ENCODE results near the gene GMPS.
"Not testable (repeated sequence)": the region's sequence is repeated elsewhere in the genome, so short reads cannot be mapped to it uniquely, and the experiment has no call there.

Gene GMPS

DNA sequence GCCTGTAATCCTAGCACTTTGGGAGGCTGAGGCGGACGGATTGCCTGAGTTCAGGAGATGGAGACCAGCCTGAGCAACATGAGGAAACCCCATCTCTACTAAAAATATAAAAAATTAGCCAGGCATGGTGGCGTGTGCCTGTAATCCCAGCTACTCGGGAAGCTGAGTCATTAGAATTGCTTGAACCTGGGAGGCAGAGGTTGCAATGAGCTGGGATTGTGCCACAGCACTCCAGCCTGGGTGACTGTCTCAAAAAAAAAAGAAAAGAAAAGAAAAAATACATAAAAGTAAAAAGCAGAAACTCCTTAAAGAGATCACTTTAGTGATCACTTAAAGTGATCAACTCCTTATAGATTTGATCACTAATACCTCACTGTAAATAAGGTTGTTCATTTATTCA is 78.0 kb downstream of the GMPS start:
- no peak for DNase-seq (ENCODE audit: extremely low spot score)
- ChIA-PET POLR2A (no interaction called here), CTCF (interaction anchor here (1.2 to 1.4 kb wide), 2 partner anchors 10 to 11 kb away, joined by 3 to 7 read pairs; no protein-coding TSS in a partner anchor)
- TF ChIP-seq CTCF (IDR thresholded peaks at IDR 0.05; ENCODE audit: control extremely low read depth, extremely low read depth, low read depth, missing control alignments): no peak

DNA sequence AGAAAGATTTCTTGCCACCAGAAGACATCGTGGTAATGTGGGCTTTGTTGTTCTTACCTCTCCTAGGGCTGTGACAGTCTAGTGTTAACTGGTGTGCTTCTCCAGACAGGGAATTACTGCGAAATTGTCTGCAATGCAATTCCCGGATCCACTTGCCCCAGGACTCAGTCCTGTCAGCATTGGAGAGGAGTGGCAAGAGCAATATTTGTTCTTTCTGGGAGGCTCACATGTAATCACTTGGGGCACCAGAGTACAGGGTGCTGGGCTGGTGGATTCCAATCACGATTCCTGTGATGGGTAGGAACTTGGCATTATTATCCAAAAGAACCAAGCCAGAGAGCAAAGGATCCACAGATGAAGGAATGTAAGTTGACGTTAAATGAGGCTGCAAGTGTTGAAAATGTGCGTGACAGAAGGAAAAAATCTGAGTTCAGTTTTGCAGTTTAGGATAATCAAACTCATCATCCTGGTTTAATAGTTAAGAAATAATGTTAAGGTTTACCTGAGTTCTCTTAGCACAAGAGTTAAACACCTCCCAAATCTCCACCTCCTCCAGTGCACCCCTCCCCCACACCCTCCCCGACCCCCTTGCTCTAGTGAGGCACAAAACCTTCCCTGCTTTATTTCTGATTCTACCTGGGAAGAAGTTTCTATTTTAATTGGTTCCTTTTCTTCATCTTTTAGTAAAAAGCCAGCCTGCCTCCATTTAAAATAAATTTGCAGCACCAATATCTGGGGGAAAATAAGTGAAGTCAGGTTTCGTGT is 79.2 kb downstream of the GMPS start:
- DNase-seq (ENCODE audit: extremely low spot score): no peak
- TF ChIP-seq CTCF (IDR thresholded peaks at IDR 0.05; ENCODE audit: control extremely low read depth, extremely low read depth, low read depth, missing control alignments): no peak
- ChIA-PET CTCF (interaction anchor here (1.4 kb wide), 1 partner anchor 12 kb away, joined by 7 read pairs; no protein-coding TSS in a partner anchor), POLR2A (no interaction called here)

GRCh38 chr3:155956508-155957411 is 86.3 kb downstream of the GMPS start:
- TF ChIP-seq CTCF (IDR thresholded peaks at IDR 0.05; ENCODE audit: control extremely low read depth, extremely low read depth, low read depth, missing control alignments): no peak
- ChIA-PET POLR2A (no interaction called here), CTCF (no interaction called here)
- DNase-seq (ENCODE audit: extremely low spot score): no peak

DNA sequence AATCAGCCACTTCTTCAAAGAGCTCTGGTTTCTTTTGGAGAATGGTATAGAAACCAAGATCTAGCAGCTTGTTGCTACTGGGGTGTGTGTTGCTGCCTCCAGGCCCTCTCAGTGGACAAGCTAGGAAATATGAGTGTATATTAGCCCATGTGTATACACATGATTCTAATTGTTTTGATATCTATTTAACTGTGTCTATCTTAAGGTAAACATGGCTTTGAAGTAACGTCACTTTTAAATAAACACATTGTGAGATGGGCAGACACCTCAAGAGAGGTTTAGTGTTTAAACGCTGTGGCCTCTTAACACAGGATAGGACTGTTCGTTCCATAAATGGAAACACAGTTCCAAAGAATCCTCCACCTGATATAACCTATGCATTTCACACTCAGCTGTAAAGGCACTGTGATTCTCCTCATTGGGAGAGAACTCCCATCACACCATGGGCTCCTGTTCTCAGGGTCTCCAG is 87.0 kb downstream of the GMPS start:
- CTCF ChIA-PET: no interaction called here
- DNase-seq (ENCODE audit: extremely low spot score): no peak
- no peak for TF ChIP-seq CTCF (IDR thresholded peaks at IDR 0.05; ENCODE audit: control extremely low read depth, extremely low read depth, low read depth, missing control alignments)
- POLR2A ChIA-PET: no interaction called here

GRCh38 chr3:155958676-155959075 is 88.2 kb downstream of the GMPS start:
- no peak for TF ChIP-seq CTCF (IDR thresholded peaks at IDR 0.05; ENCODE audit: control extremely low read depth, extremely low read depth, low read depth, missing control alignments)
- ChIA-PET POLR2A (no interaction called here), CTCF (interaction anchor here (0.7 kb wide), 1 partner anchor 10 kb away, joined by 3 read pairs; no protein-coding TSS in a partner anchor)
- DNase-seq (ENCODE audit: extremely low spot score): no peak

DNA sequence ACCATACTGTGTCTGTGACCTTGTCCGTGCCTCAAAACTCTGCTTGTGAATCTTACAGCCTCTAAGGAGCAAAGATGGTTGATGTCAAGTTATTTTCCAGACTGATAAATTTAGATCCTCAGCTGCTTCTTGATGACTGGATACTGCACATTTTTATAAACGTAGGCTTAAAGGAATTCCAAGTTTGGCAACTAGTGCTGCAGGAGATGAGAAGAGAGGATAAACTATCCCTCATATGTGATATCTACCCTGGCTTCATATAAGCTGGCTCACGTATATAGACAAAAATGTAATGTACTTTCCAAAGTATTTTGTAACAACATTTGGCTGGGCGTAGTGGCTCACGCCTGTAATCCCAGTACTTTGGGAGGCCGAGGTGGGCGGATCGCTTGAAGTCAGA is 89.6 kb downstream of the GMPS start:
- DNase-seq (ENCODE audit: extremely low spot score): no peak
- POLR2A ChIA-PET: no interaction called here
- no peak for TF ChIP-seq CTCF (IDR thresholded peaks at IDR 0.05; ENCODE audit: control extremely low read depth, extremely low read depth, low read depth, missing control alignments)
- CTCF ChIA-PET: interaction anchor here (1.1 kb wide), 1 partner anchor 11 kb away, joined by 3 read pairs; no protein-coding TSS in a partner anchor

DNA sequence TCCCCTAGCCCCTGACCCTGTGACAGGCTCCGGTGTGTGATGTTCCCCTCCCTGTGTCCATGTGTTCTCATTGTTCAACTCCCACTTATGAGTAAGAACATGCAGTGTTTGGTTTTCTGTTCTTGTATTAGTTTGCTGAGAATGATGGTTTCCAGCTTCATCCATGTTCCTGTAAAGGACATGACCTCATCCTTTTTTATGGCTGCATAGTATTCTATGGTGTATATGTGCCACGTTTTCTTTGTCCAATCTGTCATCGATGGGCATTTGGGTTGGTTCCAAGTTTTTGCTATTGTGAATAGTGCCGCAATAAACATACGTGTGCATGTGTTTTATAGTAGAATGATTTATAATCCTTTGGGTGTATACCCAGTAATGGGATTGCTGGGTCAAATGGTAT is 90.6 kb downstream of the GMPS start:
- CTCF ChIA-PET; POLR2A ChIA-PET; DNase-seq (ENCODE audit: extremely low spot score): not testable (repeated sequence)
